HCT116 (cell line): ENCODE data around the gene SRPX. TPM values are rescaled to one million over a fixed set of nuclear protein-coding genes. Genes with fewer than 3 reads are reported as not detected.

Experiments
- ATAC-seq: fragments of 200-7000 bp; cut with Tn5 transposase; 2 replicates; pipeline ENCODE4 v1.9.1; 2020; ENCODE audit warnings: mild to moderate bottlenecking, moderate library complexity
- BruUV-seq: library from RNA; stranded (reverse); fragments of 400-500 nt; replicated peaks from 2 replicates; lab custom pipeline; 2021; lab: Mats Ljungman, UMichigan
- CTCF ChIA-PET: fragments of 300-600 bp; sonication (Branson Sonifier 250); formaldehyde crosslinking; loops from one replicate; lab custom pipeline; 2021; ENCODE audit warnings: antibody characterized with exemption; lab: Charles Lee
- POLR2A ChIA-PET: fragments of 300-600, 350-600 bp; sonication (Branson Sonifier 250); formaldehyde crosslinking; loops from one replicate; lab custom pipeline; 2021; ENCODE audit warnings: antibody characterized with exemption; lab: Charles Lee
- RAD21 ChIA-PET, 2 experiments: fragments of 300-600 bp; sonication (Branson Sonifier 250); formaldehyde crosslinking; loops; one replicate each; lab custom pipeline; 2023; ENCODE audit warnings: low total read pairs in 2 of 2; ENCODE audit not compliant: uncharacterized antibody in 2 of 2, unreplicated experiment in 2 of 2, low non-redundant PET in 1 of 2; lab: Charles Lee
- DNase-seq: peaks from one replicate; pipeline ENCODE4 v3.0.0-alpha.2; 2010; ENCODE audit warnings: low read depth, low spot score
- H2AFZ ChIP-seq: fragments of 200-600 bp; shearing (Covaris generic), sonication (generic); 2 replicates; pipeline ENCODE4 v1.6.1; 2017; ENCODE audit warnings: low read depth, mixed run types, mixed read lengths, antibody characterized with exemption, low read length; ENCODE audit not compliant: poor library complexity, severe bottlenecking
- H3K27ac ChIP-seq: 2 replicates; pipeline ENCODE4 v1.5.1; 2012; ENCODE audit warnings: low read depth, low read length
- H3K27me3 ChIP-seq: fragments of 200-600 bp; sonication (generic); 2 replicates; pipeline ENCODE4 v1.6.1; 2016; ENCODE audit warnings: mixed run types, low read length, mixed read lengths; ENCODE audit not compliant: insufficient read depth
- H3K36me3 ChIP-seq, 2 experiments: fragments of 200-500 bp in 1 of 2; fragments of 200-600 bp in 1 of 2; sonication (Bioruptor generic) in 1 of 2; sonication (generic) in 1 of 2; 2 replicates each; pipeline versions ENCODE4 v1.5.1 to v1.6.1; 2014 to 2016; ENCODE audit warnings: low read length in 2 of 2, inconsistent platforms in 1 of 2, mixed read lengths in 1 of 2, mixed run types in 1 of 2; ENCODE audit not compliant: insufficient read depth in 2 of 2, control insufficient read depth in 1 of 2
- H3K4me1 ChIP-seq, 2 experiments: fragments of 200-600 bp in 1 of 2; sonication (generic) in 1 of 2; 2 replicates each; pipeline versions ENCODE4 v1.5.1 to v1.6.1; 2012 to 2017; ENCODE audit warnings: low read length in 2 of 2, inconsistent platforms in 1 of 2, mild to moderate bottlenecking in 1 of 2, mixed read lengths in 1 of 2, mixed run types in 1 of 2, moderate library complexity in 1 of 2; ENCODE audit not compliant: insufficient read depth in 2 of 2, control insufficient read depth in 1 of 2
- H3K4me2 ChIP-seq: fragments of 200-600 bp; sonication (generic); 2 replicates; pipeline ENCODE4 v1.6.1; 2017; ENCODE audit warnings: mixed run types, low read length, mixed read lengths
- H3K4me3 ChIP-seq, 2 experiments: fragments of 200-600 bp in 1 of 2; sonication (generic) in 1 of 2; replicated peaks in 1 of 2; 2 replicates each; pipeline ENCODE4 v1.5.1; 2011 to 2016; ENCODE audit warnings: low read length in 2 of 2, control low read depth in 1 of 2, low read depth in 1 of 2, mild to moderate bottlenecking in 1 of 2, mixed read lengths in 1 of 2, mixed run types in 1 of 2
- H3K79me2 ChIP-seq: fragments of 200-600 bp; sonication (generic); 2 replicates; pipeline ENCODE4 v1.6.1; 2017; ENCODE audit warnings: mild to moderate bottlenecking, mixed run types, low read length, moderate library complexity, mixed read lengths; ENCODE audit not compliant: insufficient read depth
- H3K9ac ChIP-seq: fragments of 200-600 bp; sonication (generic); 2 replicates; pipeline ENCODE4 v1.6.1; 2016; ENCODE audit warnings: low read length, mixed read lengths
- H3K9me2 ChIP-seq: fragments of 200-600 bp; sonication (generic), shearing (Covaris generic); 2 replicates; pipeline ENCODE4 v1.6.1; 2017; ENCODE audit warnings: mixed run types, mild to moderate bottlenecking, moderate library complexity; ENCODE audit not compliant: insufficient read depth
- H3K9me3 ChIP-seq, 2 experiments: fragments of 200-500 bp in 1 of 2; fragments of 200-600 bp in 1 of 2; sonication (Bioruptor generic) in 1 of 2; sonication (generic) in 1 of 2; 2 replicates each; pipeline ENCODE4 v1.6.1; 2014 to 2017; ENCODE audit warnings: low read length in 2 of 2, mixed read lengths in 2 of 2, inconsistent platforms in 1 of 2, low read depth in 1 of 2, mild to moderate bottlenecking in 1 of 2, mixed run types in 1 of 2, moderate library complexity in 1 of 2; ENCODE audit not compliant: control insufficient read depth in 1 of 2, insufficient read depth in 1 of 2
- H4K20me1 ChIP-seq: fragments of 200-600 bp; sonication (generic), shearing (Covaris generic); 2 replicates; pipeline ENCODE4 v1.6.1; 2017; ENCODE audit warnings: mixed run types, mild to moderate bottlenecking, moderate library complexity; ENCODE audit not compliant: insufficient read depth
- MAX ChIP-seq: IDR thresholded peaks from 2 replicates; pipeline ENCODE4 v1.6.1; 2012
- POLR2A ChIP-seq: IDR thresholded peaks from 2 replicates; pipeline ENCODE4 v1.7.0; 2011; ENCODE audit warnings: borderline replicate concordance; ENCODE audit not compliant: insufficient read depth, insufficient read length; ENCODE audit errors: extremely low read depth
- SIN3A ChIP-seq: IDR thresholded peaks from 2 replicates; pipeline ENCODE4 v1.6.1; 2012; ENCODE audit warnings: low read depth
- SP1 ChIP-seq: IDR thresholded peaks from 2 replicates; pipeline ENCODE4 v1.6.1; 2012; ENCODE audit warnings: low read depth
- intact Hi-C: fragments of 100-400 bp; cut with micrococcal nuclease; formaldehyde crosslinking; loops from 2 replicates; pipeline ENCODE4 v1.10.0; 2022
- total RNA-seq: library from RNA; stranded (reverse); gene quantifications from one replicate; pipeline ENCODE4 v1.2.1, GENCODE V29; 2021; ENCODE audit not compliant: unreplicated experiment

SRPX gene
- total RNA-seq, 1 experiment from 2014 or later: 18.2 TPM

DNA sequence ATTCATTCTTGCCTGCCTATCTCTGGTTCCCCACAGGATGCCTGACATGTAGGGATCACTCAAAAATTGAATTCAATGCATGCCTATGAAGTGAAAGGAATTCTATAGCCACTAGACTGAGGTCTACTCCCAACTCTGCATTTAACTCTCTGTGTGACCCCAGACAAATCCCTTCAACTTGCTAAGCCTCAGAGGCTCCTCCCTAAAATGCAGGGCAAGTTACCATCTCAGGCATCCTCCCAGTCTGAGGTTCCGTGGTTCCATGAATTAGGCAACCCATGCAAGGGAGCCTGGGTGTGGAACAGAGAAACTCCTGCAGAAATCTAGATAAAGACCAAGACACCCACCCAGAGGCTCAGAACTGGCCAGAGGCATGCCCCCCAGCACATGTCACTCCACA, 6.6 kb downstream of the SRPX start:
- ChIA-PET POLR2A (no interaction called here), RAD21 (no interaction called here), CTCF (no interaction called here)
- no TSS peak for BruUV-seq
- intact Hi-C loops: no loop called here
- Histone ChIP-seq H3K36me3 (no peaks in the 10 kb centered on the region), H3K4me3 (no peak overlapping the region), H4K20me1 (no peaks in the 10 kb centered on the region), H3K79me2 (no peaks in the 10 kb centered on the region), H3K4me2 (no peak overlapping the region), H3K9me2 (no peaks in the 10 kb centered on the region), H3K27ac (no peak overlapping the region), H3K27me3 (no peaks in the 10 kb centered on the region), H3K4me1 (peaks cover 0 to 12% of the 10 kb centered on the region in 2 experiments; a peak in 1 of 4 replicates), H3K9ac (no peak overlapping the region), H2AFZ (no peak overlapping the region), H3K9me3 (no peaks in the 10 kb centered on the region)
- no peak for DNase-seq
- ATAC-seq: no peak
- no peak for TF ChIP-seq SP1

DNA sequence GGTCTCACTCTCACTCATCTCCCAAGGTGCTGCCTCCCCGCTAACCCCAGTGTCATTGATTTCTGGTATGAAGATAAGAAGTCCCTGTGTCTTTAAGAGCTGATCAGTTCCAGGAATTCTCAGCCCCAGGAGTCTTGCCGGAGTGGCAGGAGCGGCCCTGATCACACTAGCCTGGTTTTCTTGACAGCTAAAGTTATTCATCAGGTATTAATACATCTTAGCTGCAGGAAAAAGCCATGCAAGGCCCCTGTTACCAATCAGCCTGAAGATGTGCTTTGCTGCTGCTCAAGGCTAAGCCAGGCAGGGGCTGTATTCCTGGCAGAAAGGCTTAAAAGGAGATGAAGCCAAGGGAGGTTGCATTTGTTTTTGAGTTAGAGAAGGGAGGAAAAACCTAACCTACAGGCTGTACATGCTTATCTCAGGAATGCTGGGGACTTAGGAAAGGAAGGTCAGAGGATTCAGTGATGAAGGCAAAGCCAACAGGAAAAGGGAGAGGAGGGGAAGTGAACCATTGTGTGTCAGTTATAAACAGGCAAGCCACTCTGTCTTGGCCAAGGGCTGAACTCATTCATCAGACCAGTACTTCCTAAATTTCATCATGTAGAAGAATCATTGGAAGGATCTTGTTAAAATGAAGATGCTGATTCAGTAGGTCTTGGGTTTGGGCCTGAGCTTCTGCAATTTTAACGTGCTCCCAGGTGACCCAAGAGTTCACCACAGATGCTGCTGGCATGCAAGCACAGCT, 8.6 kb downstream of the SRPX start:
- Histone ChIP-seq H3K9ac (no peak overlapping the region), H3K4me2 (no peak overlapping the region), H2AFZ (no peak overlapping the region), H3K9me3 (no peaks in the 10 kb centered on the region), H4K20me1 (no peaks in the 10 kb centered on the region), H3K4me1 (peaks cover 0 to 12% of the 10 kb centered on the region in 2 experiments; a peak in 1 of 4 replicates), H3K27ac (no peak overlapping the region), H3K4me3 (no peak overlapping the region), H3K36me3 (no peaks in the 10 kb centered on the region), H3K27me3 (no peaks in the 10 kb centered on the region), H3K79me2 (no peaks in the 10 kb centered on the region), H3K9me2 (no peaks in the 10 kb centered on the region)
- ATAC-seq (no peak), DNase-seq (no peak)
- ChIA-PET POLR2A (no interaction called here), RAD21 (no interaction called here), CTCF (no interaction called here)
- BruUV-seq: no TSS peak
- intact Hi-C loops: no loop called here
- no peak for TF ChIP-seq SIN3A
- TF ChIP-seq POLR2A: no peak
- no peak for TF ChIP-seq MAX
